ENCODE measurements around the gene TTC9.

The TTC9 gene

DNA sequence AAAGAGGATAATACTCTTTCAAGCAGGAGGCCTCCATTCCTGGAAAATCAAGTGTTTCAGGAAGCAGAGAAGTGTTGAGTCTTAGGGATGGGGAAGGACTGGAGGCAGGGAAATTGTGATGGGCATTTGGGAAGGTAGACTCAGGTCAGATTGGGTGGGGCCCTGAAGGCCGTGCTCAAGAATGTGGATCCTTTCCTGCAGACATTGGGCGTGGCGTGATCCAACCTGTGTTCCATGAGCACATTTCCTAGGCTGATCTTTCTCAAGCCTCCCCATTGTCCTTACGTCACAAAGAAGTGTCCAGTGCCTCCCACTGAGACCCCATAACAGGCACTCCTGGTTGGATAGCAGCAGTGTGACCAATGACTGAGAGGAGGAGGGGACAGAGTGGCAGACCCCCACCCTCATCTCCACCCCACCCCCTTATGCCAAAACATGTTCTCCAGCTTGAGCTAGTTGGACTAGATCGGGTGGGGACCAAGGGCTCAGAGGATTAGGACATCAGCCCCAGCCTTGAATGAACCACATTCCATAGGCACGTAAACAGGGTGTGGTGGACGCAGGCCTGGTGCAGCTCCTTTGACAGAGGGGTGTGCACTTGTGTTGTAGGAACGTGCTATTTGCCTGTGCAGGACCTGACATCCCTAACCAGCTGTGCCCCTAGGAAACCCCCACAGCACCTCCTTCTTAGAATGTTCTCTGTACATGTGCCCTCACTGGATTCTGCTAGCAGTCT lies 76.8 kb downstream of the TTC9 start:
- no peak for DNase-seq

DNA sequence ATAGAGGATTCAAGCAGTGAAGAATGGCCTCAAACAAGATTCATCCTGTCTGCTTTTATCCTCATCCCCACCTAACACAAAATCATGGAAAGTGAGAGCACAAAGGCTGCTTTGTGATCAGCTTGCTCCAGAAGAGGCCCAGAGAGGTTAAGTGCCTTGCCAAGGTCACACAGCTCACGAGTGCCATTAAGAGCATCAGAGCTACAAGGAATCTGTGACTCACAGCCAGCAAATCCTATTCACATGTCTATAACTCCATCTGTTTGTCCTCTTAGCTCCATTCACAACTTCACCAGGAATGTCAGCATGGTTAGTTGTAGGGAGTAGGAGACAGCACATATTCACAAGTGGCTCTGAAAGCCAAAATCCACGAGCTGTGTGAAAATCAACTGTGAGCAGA lies 79.8 kb downstream of the TTC9 start:
- no peak for DNase-seq

DNA sequence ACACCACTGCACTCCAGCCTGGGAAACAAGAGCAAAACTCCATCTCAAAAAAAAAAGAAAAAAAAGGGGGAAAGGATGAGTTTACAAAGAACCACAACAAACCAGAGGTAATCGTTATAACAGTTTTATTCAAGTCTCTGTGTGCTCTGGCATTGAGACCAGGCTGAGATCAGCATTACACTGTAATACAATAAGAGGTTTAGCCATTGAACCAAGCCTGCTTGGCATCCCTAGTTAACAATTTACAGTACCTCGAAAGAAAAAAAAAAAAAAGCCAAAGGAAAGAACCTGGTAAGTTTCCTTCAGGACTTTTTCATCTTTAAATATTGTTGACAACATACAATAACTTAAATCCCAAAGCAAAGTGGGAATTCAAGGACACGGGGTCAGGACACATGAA lies 80.7 kb downstream of the TTC9 start:
- DNase-seq = no peak

DNA sequence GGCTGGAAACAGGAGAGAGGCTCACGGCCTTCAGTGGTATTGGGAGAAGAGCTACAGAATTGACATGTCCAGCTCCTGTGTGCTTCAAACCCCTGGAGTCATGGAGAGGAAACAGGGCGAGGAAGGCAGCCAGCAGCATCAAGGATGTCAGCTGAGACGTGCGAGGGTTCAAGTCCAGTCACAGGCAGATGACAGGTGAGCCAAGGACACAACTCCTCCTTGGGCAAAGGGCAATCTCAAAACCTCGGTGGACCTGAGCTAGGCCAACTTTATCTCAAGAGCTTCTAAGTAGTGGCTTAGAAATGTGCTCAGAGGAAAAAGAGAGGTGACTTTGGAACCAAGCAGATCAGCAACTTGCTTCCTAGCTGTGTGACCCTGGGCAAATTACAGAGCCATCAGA lies 81.6 kb downstream of the TTC9 start:
- DNase-seq = no peak

DNA sequence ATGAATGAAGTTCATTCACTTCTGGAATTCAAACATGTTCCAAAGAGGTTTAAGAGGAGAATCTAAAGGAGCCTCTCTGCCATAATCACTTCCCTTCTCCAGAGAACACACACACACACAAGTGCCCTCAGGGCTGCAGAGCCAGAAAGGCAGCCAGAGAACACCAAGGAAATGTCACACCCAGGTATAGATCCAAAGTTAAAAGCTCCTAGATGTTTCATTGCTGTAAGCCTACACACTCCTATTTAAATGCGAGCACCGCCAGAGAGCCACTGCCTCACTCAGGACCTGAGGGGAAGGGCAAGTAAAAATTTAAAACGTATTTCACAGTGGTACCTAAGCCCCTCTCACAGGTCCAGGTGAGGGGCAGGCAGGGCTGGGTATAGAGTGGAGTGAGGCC lies 82.4 kb downstream of the TTC9 start:
- DNase-seq = no peak

DNA sequence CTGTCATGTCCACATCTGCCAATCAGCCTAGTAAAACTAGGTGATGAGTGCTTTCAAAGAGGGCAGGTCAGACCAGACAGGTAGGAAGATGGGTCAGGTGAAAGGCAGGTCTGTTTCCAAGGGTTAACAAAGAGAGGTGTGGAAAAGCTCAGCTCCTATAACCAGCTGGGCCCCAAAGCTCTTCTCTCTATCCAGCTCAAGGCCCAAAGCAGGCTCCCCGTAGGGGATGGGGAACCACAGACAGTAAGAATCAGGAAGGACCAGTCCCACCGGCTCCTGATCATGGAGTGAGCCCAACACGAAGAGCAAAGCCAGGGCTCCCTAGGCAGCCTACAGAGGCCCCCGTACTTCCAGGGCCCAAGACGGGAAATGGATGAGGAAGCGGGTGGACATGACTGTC lies 83.2 kb downstream of the TTC9 start:
- no peak for DNase-seq

Measured in NCI-H2171 treated with DMSO at 0.1 percent for 48 hours (cell line).